HEK293 (cell line): ENCODE results near the gene NUAK1.

Experiments
- PRDM1 ChIP-seq: fragments of 450-650 bp; formaldehyde crosslinking; IDR thresholded peaks from 2 replicates; pipeline ENCODE4; 2016; ENCODE audit warnings: missing biosample characterization, missing genetic modification characterization
- ZNF221 ChIP-seq: fragments of 450-650 bp; formaldehyde crosslinking; IDR thresholded peaks from 2 replicates; pipeline ENCODE4 v1.5.1; 2017; ENCODE audit warnings: missing biosample characterization, missing genetic modification characterization, borderline replicate concordance
- ZNF624 ChIP-seq: fragments of 450-650 bp; formaldehyde crosslinking; IDR thresholded peaks from 2 replicates; pipeline ENCODE4 v1.5.1; 2017; ENCODE audit warnings: missing biosample characterization, missing genetic modification characterization
- ZNF704 ChIP-seq: fragments of 450-650 bp; formaldehyde crosslinking; IDR thresholded peaks from 2 replicates; pipeline ENCODE4 v1.5.1; 2016; ENCODE audit warnings: missing biosample characterization, missing genetic modification characterization
- ZSCAN16 ChIP-seq: fragments of 450-650 bp; formaldehyde crosslinking; IDR thresholded peaks from 2 replicates; pipeline ENCODE4 v1.5.1; 2016; ENCODE audit warnings: missing biosample characterization, missing genetic modification characterization
- TF ChIP-seq, protein P1 (sequence below): fragments of 450-650 bp; formaldehyde crosslinking; IDR thresholded peaks from 2 replicates; pipeline ENCODE4 v1.5.1; 2016; ENCODE audit warnings: missing biosample characterization, missing genetic modification characterization
- TF ChIP-seq, protein P2 (sequence below): fragments of 450-650 bp; formaldehyde crosslinking; IDR thresholded peaks from 2 replicates; pipeline ENCODE4 v1.5.1; 2016; ENCODE audit warnings: missing biosample characterization, missing genetic modification characterization

GRCh38 chr12:106131676-106132075 lies 7.1 kb downstream of the NUAK1 start:
- TF ChIP-seq ZNF221 (tag by site-specific recombination) = no peak
- TF ChIP-seq, protein P1, sequence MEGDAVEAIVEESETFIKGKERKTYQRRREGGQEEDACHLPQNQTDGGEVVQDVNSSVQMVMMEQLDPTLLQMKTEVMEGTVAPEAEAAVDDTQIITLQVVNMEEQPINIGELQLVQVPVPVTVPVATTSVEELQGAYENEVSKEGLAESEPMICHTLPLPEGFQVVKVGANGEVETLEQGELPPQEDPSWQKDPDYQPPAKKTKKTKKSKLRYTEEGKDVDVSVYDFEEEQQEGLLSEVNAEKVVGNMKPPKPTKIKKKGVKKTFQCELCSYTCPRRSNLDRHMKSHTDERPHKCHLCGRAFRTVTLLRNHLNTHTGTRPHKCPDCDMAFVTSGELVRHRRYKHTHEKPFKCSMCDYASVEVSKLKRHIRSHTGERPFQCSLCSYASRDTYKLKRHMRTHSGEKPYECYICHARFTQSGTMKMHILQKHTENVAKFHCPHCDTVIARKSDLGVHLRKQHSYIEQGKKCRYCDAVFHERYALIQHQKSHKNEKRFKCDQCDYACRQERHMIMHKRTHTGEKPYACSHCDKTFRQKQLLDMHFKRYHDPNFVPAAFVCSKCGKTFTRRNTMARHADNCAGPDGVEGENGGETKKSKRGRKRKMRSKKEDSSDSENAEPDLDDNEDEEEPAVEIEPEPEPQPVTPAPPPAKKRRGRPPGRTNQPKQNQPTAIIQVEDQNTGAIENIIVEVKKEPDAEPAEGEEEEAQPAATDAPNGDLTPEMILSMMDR (tag by site-specific recombination) = no peak
- no peak for TF ChIP-seq ZSCAN16
- no peak for TF ChIP-seq PRDM1 (tag by site-specific recombination)
- no peak for TF ChIP-seq ZNF624 (tag by site-specific recombination)
- TF ChIP-seq ZNF704 = no peak
- TF ChIP-seq, protein P2, sequence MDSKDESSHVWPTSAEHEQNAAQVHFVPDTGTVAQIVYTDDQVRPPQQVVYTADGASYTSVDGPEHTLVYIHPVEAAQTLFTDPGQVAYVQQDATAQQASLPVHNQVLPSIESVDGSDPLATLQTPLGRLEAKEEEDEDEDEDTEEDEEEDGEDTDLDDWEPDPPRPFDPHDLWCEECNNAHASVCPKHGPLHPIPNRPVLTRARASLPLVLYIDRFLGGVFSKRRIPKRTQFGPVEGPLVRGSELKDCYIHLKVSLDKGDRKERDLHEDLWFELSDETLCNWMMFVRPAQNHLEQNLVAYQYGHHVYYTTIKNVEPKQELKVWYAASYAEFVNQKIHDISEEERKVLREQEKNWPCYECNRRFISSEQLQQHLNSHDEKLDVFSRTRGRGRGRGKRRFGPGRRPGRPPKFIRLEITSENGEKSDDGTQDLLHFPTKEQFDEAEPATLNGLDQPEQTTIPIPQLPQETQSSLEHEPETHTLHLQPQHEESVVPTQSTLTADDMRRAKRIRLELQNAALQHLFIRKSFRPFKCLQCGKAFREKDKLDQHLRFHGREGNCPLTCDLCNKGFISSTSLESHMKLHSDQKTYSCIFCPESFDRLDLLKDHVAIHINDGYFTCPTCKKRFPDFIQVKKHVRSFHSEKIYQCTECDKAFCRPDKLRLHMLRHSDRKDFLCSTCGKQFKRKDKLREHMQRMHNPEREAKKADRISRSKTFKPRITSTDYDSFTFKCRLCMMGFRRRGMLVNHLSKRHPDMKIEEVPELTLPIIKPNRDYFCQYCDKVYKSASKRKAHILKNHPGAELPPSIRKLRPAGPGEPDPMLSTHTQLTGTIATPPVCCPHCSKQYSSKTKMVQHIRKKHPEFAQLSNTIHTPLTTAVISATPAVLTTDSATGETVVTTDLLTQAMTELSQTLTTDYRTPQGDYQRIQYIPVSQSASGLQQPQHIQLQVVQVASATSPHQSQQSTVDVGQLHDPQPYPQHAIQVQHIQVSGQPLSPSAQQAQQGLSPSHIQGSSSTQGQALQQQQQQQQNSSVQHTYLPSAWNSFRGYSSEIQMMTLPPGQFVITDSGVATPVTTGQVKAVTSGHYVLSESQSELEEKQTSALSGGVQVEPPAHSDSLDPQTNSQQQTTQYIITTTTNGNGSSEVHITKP (tag by site-specific recombination) = no peak
